NCI-H226 (cell line): ENCODE measurements around the gene SPACA9.
A peak's percentile ranks its signal among the peaks of the same experiment; 100 is the strongest.

Source experiments
- DNase-seq: peaks from one replicate; pipeline ENCODE4 v3.0.0-alpha.2; 2015

Gene SPACA9

GRCh38 chr9:132894862-132895835, 16.5 kb downstream of the SPACA9 start:
- DNase-seq: no peak

- no peak for DNase-seq
Observed at GRCh38 chr9:132896264-132896663, 17.6 kb downstream of the SPACA9 start.

- DNase-seq: no peak
Observed at GRCh38 chr9:132896906-132897305, 18.2 kb downstream of the SPACA9 start.

GRCh38 chr9:132898051-132898450, 19.4 kb downstream of the SPACA9 start:
- DNase-seq: no peak

GRCh38 chr9:132901858-132902831, 23.4 kb downstream of the SPACA9 start:
- peak; percentile 37 for DNase-seq

GRCh38 chr9:132903574-132904492, 25.1 kb downstream of the SPACA9 start:
- no peak for DNase-seq

GRCh38 chr9:132905726-132906125, 27.0 kb downstream of the SPACA9 start:
- DNase-seq: no peak

- no peak for DNase-seq
Observed at GRCh38 chr9:132908635-132909034, 29.9 kb downstream of the SPACA9 start.

- no peak for DNase-seq
Observed at GRCh38 chr9:132909311-132909710, 30.6 kb downstream of the SPACA9 start.

GRCh38 chr9:132910376-132910775, 31.7 kb downstream of the SPACA9 start:
- DNase-seq: no peak

- no peak for DNase-seq
Observed at GRCh38 chr9:132912131-132912530, 33.4 kb downstream of the SPACA9 start.

- DNase-seq: no peak
Observed at GRCh38 chr9:132914924-132915323, 36.2 kb downstream of the SPACA9 start.

- DNase-seq: no peak
Observed at GRCh38 chr9:132919614-132920268, 41.0 kb downstream of the SPACA9 start.

GRCh38 chr9:132923346-132923902, 44.7 kb downstream of the SPACA9 start:
- DNase-seq: no peak

GRCh38 chr9:132927704-132928103, 49.0 kb downstream of the SPACA9 start:
- no peak for DNase-seq

GRCh38 chr9:132931178-132931735, 52.6 kb downstream of the SPACA9 start:
- DNase-seq: no peak

- DNase-seq: no peak
Observed at GRCh38 chr9:132935026-132935425, 56.3 kb downstream of the SPACA9 start.

- DNase-seq: no peak
Observed at GRCh38 chr9:132937463-132937901, 58.8 kb downstream of the SPACA9 start.

- DNase-seq: no peak
Observed at GRCh38 chr9:132939169-132939568, 60.5 kb downstream of the SPACA9 start.
